OCI-LY3 (cell line): ENCODE data around the gene POLR2M.

Experiments used
- H2AFZ ChIP-seq: fragments of 200-600, 300-600 bp; shearing (Covaris generic); 2 replicates; pipeline ENCODE4 v1.6.0; 2014; ENCODE audit warnings: antibody characterized with exemption, low read depth, low read length
- H3K27ac ChIP-seq: fragments of 200-600, 300-600 bp; sonication (generic); 2 replicates; pipeline ENCODE4 v1.5.1; 2014; ENCODE audit warnings: mild to moderate bottlenecking, low read length, moderate library complexity, mixed read lengths
- H3K27me3 ChIP-seq: fragments of 200-600, 300-600 bp; sonication (generic); 2 replicates; pipeline ENCODE4 v1.6.1; 2014; ENCODE audit warnings: low read depth, low read length, mixed read lengths
- H3K36me3 ChIP-seq: fragments of 200-600, 300-600 bp; sonication (generic); replicated peaks from 2 replicates; pipeline ENCODE3; 2014; ENCODE audit warnings: low read depth, low read length, mixed read lengths
- H3K4me1 ChIP-seq: fragments of 300-600, 200-600 bp; sonication (generic); 2 replicates; pipeline ENCODE4 v1.6.1; 2014; ENCODE audit warnings: low read length, mixed read lengths
- H3K4me2 ChIP-seq: fragments of 200-600, 300-600 bp; sonication (generic); 2 replicates; pipeline ENCODE4 v1.6.1; 2014; ENCODE audit warnings: low read length, mixed read lengths
- H3K4me3 ChIP-seq: fragments of 300-600, 200-600 bp; sonication (generic); 2 replicates; pipeline ENCODE4 v1.5.1; 2014; ENCODE audit warnings: antibody characterized with exemption, mild to moderate bottlenecking, low read length, moderate library complexity
- H3K79me2 ChIP-seq: fragments of 300-600, 200-600 bp; shearing (Covaris generic); 2 replicates; pipeline ENCODE4 v1.6.1; 2014; ENCODE audit warnings: mild to moderate bottlenecking, low read length, mixed read lengths
- H3K9ac ChIP-seq: fragments of 300-600, 200-600 bp; shearing (Covaris generic); 2 replicates; pipeline ENCODE4 v1.6.0; 2014; ENCODE audit warnings: mild to moderate bottlenecking, low read length, moderate library complexity
- H3K9me3 ChIP-seq: fragments of 200-600, 300-600 bp; shearing (Covaris generic); 2 replicates; pipeline ENCODE4 v1.6.1; 2014; ENCODE audit warnings: low read length, mixed read lengths; ENCODE audit not compliant: insufficient read depth
- H4K20me1 ChIP-seq: fragments of 200-600, 300-600 bp; sonication (generic); 2 replicates; pipeline ENCODE4 v1.6.1; 2016; ENCODE audit warnings: low read length, mixed read lengths; ENCODE audit not compliant: insufficient read depth
- EZH2phosphoT487 ChIP-seq: fragments of 200-600 bp; shearing (Covaris generic); IDR thresholded peaks from 2 replicates; pipeline ENCODE4 v1.6.1; 2018; ENCODE audit warnings: antibody characterized with exemption, mixed run types, low read depth
- TF ChIP-seq, protein P1 (sequence below): fragments of 200-600, 300-600 bp; sonication (generic); IDR thresholded peaks from 2 replicates; pipeline ENCODE4 v1.5.1; 2014; ENCODE audit warnings: antibody characterized with exemption, low read length, low read depth

The POLR2M gene

DNA sequence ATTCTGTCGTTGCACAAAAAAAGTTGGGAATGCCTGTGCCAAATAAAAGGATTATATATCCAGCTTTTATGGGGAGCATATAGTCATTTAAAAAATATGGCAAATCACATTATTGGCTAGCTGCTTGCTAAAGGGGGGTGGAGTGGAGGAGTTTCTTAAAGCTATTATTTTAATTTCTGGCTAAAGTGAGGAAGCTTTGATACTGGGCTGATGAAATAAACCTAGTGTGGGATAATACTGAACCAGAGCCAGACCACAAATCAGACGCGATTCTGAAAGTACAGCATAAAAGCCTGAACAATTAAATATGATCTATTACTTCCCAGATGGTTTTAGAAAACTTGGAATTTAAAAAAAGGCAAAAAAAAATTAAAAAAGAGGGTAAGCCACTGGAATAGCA lies 14.4 kb downstream of the POLR2M start:
- no peaks in the 10 kb centered on the region for H4K20me1 ChIP-seq
- no peaks in the 10 kb centered on the region for H3K4me1 ChIP-seq
- no peaks in the 10 kb centered on the region for H3K9me3 ChIP-seq
- H3K9ac ChIP-seq: no peak overlapping the region
- no peak overlapping the region for H3K27ac ChIP-seq
- H3K4me3 ChIP-seq: no peak overlapping the region
- peaks cover 31% of the 10 kb centered on the region for H3K36me3 ChIP-seq
- no peaks in the 10 kb centered on the region for H3K79me2 ChIP-seq
- H3K27me3 ChIP-seq: no peaks in the 10 kb centered on the region
- TF ChIP-seq, protein P1, sequence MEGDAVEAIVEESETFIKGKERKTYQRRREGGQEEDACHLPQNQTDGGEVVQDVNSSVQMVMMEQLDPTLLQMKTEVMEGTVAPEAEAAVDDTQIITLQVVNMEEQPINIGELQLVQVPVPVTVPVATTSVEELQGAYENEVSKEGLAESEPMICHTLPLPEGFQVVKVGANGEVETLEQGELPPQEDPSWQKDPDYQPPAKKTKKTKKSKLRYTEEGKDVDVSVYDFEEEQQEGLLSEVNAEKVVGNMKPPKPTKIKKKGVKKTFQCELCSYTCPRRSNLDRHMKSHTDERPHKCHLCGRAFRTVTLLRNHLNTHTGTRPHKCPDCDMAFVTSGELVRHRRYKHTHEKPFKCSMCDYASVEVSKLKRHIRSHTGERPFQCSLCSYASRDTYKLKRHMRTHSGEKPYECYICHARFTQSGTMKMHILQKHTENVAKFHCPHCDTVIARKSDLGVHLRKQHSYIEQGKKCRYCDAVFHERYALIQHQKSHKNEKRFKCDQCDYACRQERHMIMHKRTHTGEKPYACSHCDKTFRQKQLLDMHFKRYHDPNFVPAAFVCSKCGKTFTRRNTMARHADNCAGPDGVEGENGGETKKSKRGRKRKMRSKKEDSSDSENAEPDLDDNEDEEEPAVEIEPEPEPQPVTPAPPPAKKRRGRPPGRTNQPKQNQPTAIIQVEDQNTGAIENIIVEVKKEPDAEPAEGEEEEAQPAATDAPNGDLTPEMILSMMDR: no peak
- no peak for TF ChIP-seq EZH2phosphoT487
- H3K4me2 ChIP-seq: no peak overlapping the region
- H2AFZ ChIP-seq: no peak overlapping the region

DNA sequence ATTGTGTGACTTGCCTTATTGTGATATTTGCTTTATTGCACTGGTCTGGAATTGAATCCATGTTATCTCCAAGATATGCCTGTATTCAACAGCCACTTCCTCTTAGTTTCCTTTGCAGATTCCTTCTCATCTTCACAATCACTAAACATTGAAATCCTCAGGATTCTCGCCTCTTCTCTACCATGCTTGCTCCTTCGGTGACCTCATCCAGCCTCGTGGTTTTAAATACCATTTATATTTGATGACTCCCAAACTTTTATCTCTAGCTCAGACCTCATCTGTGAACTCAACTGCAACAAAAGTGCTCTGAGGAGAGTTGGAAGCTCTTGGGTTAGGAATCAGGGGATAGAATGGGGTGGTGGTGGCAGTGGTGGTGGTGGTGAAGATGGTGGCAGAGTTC lies 19.9 kb downstream of the POLR2M start:
- Histone ChIP-seq H3K27ac (no peak overlapping the region), H3K27me3 (no peaks in the 10 kb centered on the region), H4K20me1 (no peaks in the 10 kb centered on the region), H3K9ac (no peak overlapping the region), H2AFZ (no peak overlapping the region), H3K36me3 (peaks cover 7% of the 10 kb centered on the region), H3K4me1 (no peaks in the 10 kb centered on the region), H3K4me3 (no peak overlapping the region), H3K9me3 (no peaks in the 10 kb centered on the region), H3K4me2 (no peak overlapping the region), H3K79me2 (no peaks in the 10 kb centered on the region)
- TF ChIP-seq EZH2phosphoT487: no peak
- TF ChIP-seq, protein P1: no peak

DNA sequence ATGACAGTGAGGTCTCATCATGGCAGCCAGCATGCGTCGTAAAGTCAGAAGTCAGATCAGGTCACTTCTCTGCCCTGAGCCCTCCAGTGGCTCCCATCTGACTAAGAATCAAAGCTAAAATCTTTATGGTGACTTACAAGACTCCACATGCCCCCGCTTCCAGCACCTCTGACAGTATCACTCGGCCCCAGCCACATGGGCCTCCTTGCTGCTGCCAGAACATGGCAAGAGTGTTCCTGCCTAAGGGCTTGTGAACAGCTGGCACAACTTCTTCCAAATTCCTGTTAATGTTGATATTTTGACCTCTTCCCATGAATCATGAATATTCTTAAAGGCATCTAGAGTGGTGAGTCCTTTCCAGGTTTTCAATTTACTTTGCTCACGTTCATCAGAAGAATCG lies 20.5 kb downstream of the POLR2M start:
- Histone ChIP-seq H3K4me1 (no peaks in the 10 kb centered on the region), H3K4me3 (no peak overlapping the region), H3K9ac (no peak overlapping the region), H4K20me1 (no peaks in the 10 kb centered on the region), H3K9me3 (no peaks in the 10 kb centered on the region), H3K79me2 (no peaks in the 10 kb centered on the region), H3K27ac (no peak overlapping the region), H3K36me3 (peaks cover 7% of the 10 kb centered on the region), H3K27me3 (no peaks in the 10 kb centered on the region), H2AFZ (no peak overlapping the region), H3K4me2 (no peak overlapping the region)
- TF ChIP-seq, protein P1: no peak
- TF ChIP-seq EZH2phosphoT487: no peak

DNA sequence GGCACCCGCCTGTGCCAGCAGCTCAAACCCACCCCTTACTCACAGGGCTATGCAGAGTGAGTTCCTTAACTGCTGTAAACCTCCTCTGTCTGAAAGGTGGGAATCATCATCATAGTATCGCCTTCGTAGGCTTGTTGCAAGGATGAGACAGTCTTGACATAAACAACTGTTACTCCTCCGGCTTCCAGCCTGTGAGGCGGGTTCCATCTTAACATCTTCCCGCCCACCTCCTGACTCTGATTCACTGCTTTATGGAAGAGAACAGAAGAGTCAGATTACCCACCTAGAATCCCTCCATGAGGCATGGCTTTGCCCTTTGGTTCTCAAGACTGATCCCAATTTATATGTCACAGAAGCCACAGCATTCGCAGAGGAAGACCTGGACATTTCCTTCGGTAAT lies 21.9 kb downstream of the POLR2M start:
- Histone ChIP-seq H4K20me1 (no peaks in the 10 kb centered on the region), H3K9me3 (no peaks in the 10 kb centered on the region), H3K4me1 (no peaks in the 10 kb centered on the region), H3K36me3 (peaks cover 4% of the 10 kb centered on the region), H3K4me2 (no peak overlapping the region), H3K79me2 (no peaks in the 10 kb centered on the region), H3K27me3 (no peaks in the 10 kb centered on the region), H2AFZ (no peak overlapping the region), H3K4me3 (no peak overlapping the region), H3K27ac (no peak overlapping the region), H3K9ac (no peak overlapping the region)
- TF ChIP-seq EZH2phosphoT487: no peak
- TF ChIP-seq, protein P1: no peak
